ENCODE measurements around the gene TMEM164. TPM values are rescaled to one million over a fixed set of nuclear protein-coding genes. Genes with fewer than 3 reads are reported as not detected.

The TMEM164 gene
- total and polyA plus RNA-seq, 2 experiments from 2014 or later = 3.4 to 17.2 TPM

- Mint-ChIP-seq H3K4me3 (no peak overlapping the region), H3K9me3 (no peaks in the 10 kb centered on the region), H3K4me1 (peaks cover 19% of the 10 kb centered on the region; the same call in 2 of the 3 replicates), H3K36me3 (ENCODE audit: low read depth) (no peaks in the 10 kb centered on the region; the same call in 1 of the 3 replicates), H3K27ac (no peak overlapping the region), H3K27me3 (ENCODE audit: insufficient read depth, low read depth, poor library complexity) (no peaks in the 10 kb centered on the region)
- H3K36me3 ChIP-seq (ENCODE audit: insufficient read depth) = no peaks in the 10 kb centered on the region
- TF ChIP-seq EZH2 (IDR thresholded peaks at IDR 0.05; ENCODE audit: low read depth, unreplicated experiment) = no peak
- TF ChIP-seq EZH2phosphoT487 (IDR thresholded peaks at IDR 0.05; ENCODE audit: unreplicated experiment) = no peak
- no peak for TF ChIP-seq CREB1 (CRISPR knock-in tag; IDR thresholded peaks at IDR 0.05; ENCODE audit: low read depth)
- no peak for TF ChIP-seq ZNF114 (CRISPR knock-in tag; IDR thresholded peaks at IDR 0.05)
- TF ChIP-seq ZNF331 (CRISPR knock-in tag; IDR thresholded peaks at IDR 0.05; ENCODE audit: low read depth) = no peak
- TF ChIP-seq ZNF462 (CRISPR knock-in tag; IDR thresholded peaks at IDR 0.05) = no peak
- no peak for TF ChIP-seq REST (IDR thresholded peaks at IDR 0.05; ENCODE audit: unreplicated experiment)
- no peak for TF ChIP-seq CTCF (conservative IDR thresholded peaks at IDR 0.05; ENCODE audit: low read depth in 2 of 2)
- no peak for TF ChIP-seq POLR2AphosphoS5 (IDR thresholded peaks at IDR 0.05; ENCODE audit: low read depth)
- no peak for TF ChIP-seq ETS1 (IDR thresholded peaks at IDR 0.05)
- TF ChIP-seq STAT1 (IDR thresholded peaks at IDR 0.05; ENCODE audit: unreplicated experiment) = no peak
- no peak for TF ChIP-seq NANOG (IDR thresholded peaks at IDR 0.05; ENCODE audit: borderline replicate concordance)
- no peak for TF ChIP-seq JUNB (IDR thresholded peaks at IDR 0.05; ENCODE audit: unreplicated experiment)
- no peaks in the 10 kb centered on the region for H3K4me1 ChIP-seq (ENCODE audit: insufficient read depth)
- DNase-seq (ENCODE audit: low spot score) (no peak), ATAC-seq (no peak; the same call in 2 of the 3 replicates)
- no peak overlapping the region for H3K4me2 ChIP-seq
- no peaks in the 10 kb centered on the region for H3K27me3 ChIP-seq (ENCODE audit: insufficient read depth)
- no peaks in the 10 kb centered on the region for H3K79me2 ChIP-seq (replicated peaks; ENCODE audit: insufficient read depth)
- H3F3A ChIP-seq (replicated peaks; ENCODE audit: low read depth) = no peaks in the 10 kb centered on the region
- no peaks in the 10 kb centered on the region for H3K9me2 ChIP-seq (ENCODE audit: insufficient read depth)
- no peak overlapping the region for H2AFZ ChIP-seq
- H3K27ac ChIP-seq (ENCODE audit: low read depth) = no peak overlapping the region
- H3K4me3 ChIP-seq = no peak overlapping the region
- H4K20me1 ChIP-seq (replicated peaks; ENCODE audit: insufficient read depth) = no peaks in the 10 kb centered on the region
Observed at GRCh38 chrX:110015915-110016314, 13.0 kb downstream of the TMEM164 start.
